ENCODE results near the gene HSP90AA1. TPM values are rescaled to one million over a fixed set of nuclear protein-coding genes. Genes with fewer than 3 reads are reported as not detected.

The HSP90AA1 gene
- total and polyA plus RNA-seq, 2 experiments from 2014 or later = 1,401 to 2,107 TPM

- no peak for TF ChIP-seq REST (IDR thresholded peaks at IDR 0.05; ENCODE audit: unreplicated experiment)
- no peak for TF ChIP-seq EZH2 (IDR thresholded peaks at IDR 0.05; ENCODE audit: low read depth, unreplicated experiment)
- no peak for TF ChIP-seq POLR2AphosphoS5 (IDR thresholded peaks at IDR 0.05; ENCODE audit: low read depth)
- TF ChIP-seq CTCF (conservative IDR thresholded peaks at IDR 0.05; ENCODE audit: low read depth in 2 of 2) = no peak
- TF ChIP-seq STAT1 (IDR thresholded peaks at IDR 0.05; ENCODE audit: unreplicated experiment) = no peak
These were observed 18.5 kb upstream of the HSP90AA1 start (continued) for GRCh38 chr14:102105369-102105768.

GRCh38 chr14:102103062-102103695 lies 16.3 kb upstream of the HSP90AA1 start:
- Histone ChIP-seq H2AFZ (no peak overlapping the region), H3F3A (replicated peaks; ENCODE audit: low read depth) (no peaks in the 10 kb centered on the region), H3K27ac (ENCODE audit: low read depth) (no peak overlapping the region), H3K36me3 (ENCODE audit: insufficient read depth) (no peaks in the 10 kb centered on the region), H4K20me1 (replicated peaks; ENCODE audit: insufficient read depth) (no peaks in the 10 kb centered on the region), H3K4me3 (no peak overlapping the region), H3K4me2 (no peak overlapping the region), H3K9me2 (ENCODE audit: insufficient read depth) (no peaks in the 10 kb centered on the region), H3K4me1 (ENCODE audit: insufficient read depth) (no peaks in the 10 kb centered on the region), H3K27me3 (ENCODE audit: insufficient read depth) (no peaks in the 10 kb centered on the region), H3K79me2 (replicated peaks; ENCODE audit: insufficient read depth) (no peaks in the 10 kb centered on the region)
- ATAC-seq (no peak), DNase-seq (ENCODE audit: low spot score) (no peak)
- TF ChIP-seq NANOG (IDR thresholded peaks at IDR 0.05; ENCODE audit: borderline replicate concordance) = no peak
- no peak for TF ChIP-seq STAT1 (IDR thresholded peaks at IDR 0.05; ENCODE audit: unreplicated experiment)
- TF ChIP-seq CREB1 (CRISPR knock-in tag; IDR thresholded peaks at IDR 0.05; ENCODE audit: low read depth) = no peak
- no peak for TF ChIP-seq JUNB (IDR thresholded peaks at IDR 0.05; ENCODE audit: unreplicated experiment)
- no peak for TF ChIP-seq ZNF114 (CRISPR knock-in tag; IDR thresholded peaks at IDR 0.05)
- TF ChIP-seq REST (IDR thresholded peaks at IDR 0.05; ENCODE audit: unreplicated experiment) = no peak
- TF ChIP-seq ETS1 (IDR thresholded peaks at IDR 0.05) = no peak
- Mint-ChIP-seq H3K4me1 (peaks cover 5% of the 10 kb centered on the region; the same call in 2 of the 3 replicates), H3K27ac (no peak overlapping the region), H3K36me3 (ENCODE audit: low read depth) (no peaks in the 10 kb centered on the region), H3K9me3 (no peaks in the 10 kb centered on the region), H3K27me3 (ENCODE audit: insufficient read depth, low read depth, poor library complexity) (peaks cover 2% of the 10 kb centered on the region), H3K4me3 (no peak overlapping the region)

Data from GM23338 (cell line).